Measurements from ENCODE around the gene ARPC5. TPM values are rescaled to one million over a fixed set of nuclear protein-coding genes. Genes with fewer than 3 reads are reported as not detected.
"Not testable (repeated sequence)": the region's sequence is repeated elsewhere in the genome, so short reads cannot be mapped to it uniquely, and the experiment has no call there.

ARPC5 gene
- total RNA-seq, 1 donor from 2014 or later, result 123 TPM

DNA sequence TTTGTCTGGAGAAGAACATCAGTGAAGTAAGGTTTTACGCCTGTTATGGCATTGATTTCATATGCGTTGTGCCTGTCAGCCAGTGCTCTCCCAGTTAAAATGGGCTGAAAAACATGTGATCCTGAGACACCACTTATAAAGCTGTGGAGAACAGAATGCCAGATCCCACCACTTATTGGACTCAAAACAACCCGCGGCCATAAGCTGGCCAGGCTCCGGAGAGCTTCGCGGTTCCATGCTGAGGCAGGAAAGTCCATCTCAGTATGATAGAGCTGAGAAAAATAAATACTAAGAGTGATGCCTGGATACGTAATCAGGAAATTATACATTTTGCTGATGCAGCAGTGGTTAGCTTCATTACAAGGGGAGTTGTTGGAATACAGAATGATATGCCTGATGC, 12.5 kb upstream of the ARPC5 start:
- DNase-seq (ENCODE audit: low spot score in 2 of 2) (no peak), FAIRE-seq (no peak)

DNA sequence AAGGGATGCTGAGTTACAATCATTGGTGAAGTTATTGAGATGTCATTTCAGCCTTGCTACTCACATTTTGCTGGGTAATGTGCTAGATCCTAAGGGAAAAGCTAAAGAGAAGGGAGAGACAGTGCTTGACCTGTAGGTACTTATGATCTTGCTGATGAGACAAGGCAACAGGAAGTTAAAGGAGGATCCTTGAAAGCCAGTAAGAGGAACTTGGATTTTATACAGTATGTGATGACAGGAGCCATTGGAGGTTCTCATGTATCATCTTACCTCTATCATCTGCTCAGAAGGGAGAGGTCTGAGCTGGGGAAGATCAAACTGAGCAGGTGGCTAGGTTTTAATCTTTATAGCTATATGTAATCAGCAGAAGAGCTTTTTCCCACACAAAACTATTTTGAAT, 11.2 kb upstream of the ARPC5 start:
- DNase-seq (ENCODE audit: low spot score in 2 of 2) (no peak), FAIRE-seq (no peak)

DNA sequence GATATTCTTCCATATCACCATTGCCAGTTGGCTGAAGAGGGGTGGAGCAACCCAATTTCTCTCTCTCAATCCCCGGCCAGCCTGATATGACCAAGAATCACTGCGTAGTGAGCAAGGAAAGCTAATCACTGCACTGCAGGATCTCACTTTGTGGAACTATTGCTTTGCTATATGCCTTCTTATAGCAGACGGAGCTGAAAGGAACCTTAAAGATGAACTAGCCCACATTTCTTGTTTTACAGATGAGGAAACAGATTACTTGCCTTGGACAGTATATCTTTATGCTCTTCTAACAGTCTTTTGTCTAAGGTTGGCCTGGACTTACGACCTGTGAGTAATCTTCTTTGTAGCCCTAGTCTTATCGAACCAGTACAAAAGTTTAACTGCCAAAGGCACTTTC, 9.9 kb upstream of the ARPC5 start:
- FAIRE-seq, result no peak

DNA sequence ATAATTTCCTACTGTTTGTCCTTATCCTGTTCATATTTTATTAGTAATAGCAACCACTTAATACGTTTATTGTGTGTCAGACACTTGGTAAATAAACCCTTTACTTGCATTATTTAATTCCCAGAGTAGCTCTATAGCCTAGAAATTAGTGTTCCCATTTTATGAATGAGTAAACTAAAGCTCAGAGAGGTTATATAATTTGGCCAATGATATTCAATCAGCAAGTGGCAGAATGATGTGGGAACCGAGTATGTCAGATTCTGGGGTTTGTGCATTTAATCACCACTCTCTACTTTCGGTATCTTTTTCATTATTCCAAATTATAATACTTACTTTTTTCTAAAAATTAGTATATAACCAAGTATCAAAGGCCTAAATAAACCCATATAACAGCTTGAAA, 6.6 kb upstream of the ARPC5 start:
- DNase-seq (ENCODE audit: low spot score in 2 of 2), result no peak
- no peak for FAIRE-seq

More for the DNA sequence above, 9.9 kb upstream of the ARPC5 start:
- DNase-seq (ENCODE audit: low spot score in 2 of 2), result no peak

DNA sequence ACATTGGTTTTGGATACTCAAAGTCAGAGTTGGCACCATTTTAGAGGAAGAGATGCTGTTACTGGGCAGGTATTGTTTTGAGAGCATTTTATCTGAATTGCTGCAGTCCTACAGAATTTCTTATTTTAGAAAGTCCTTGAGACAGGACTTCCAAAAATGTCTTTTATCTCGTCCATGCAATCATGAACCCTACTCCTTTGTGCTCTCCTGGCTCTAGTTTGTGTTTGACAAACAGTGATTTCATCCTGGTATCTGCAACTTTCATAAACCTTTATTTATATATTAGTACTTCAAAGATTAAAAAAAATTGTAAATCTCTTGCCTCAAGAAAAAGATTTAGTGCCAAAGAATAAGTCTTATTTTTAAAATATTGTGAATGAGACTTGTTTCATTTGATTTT, 4.6 kb upstream of the ARPC5 start:
- FAIRE-seq (no peak), DNase-seq (ENCODE audit: low spot score in 2 of 2) (no peak)

GRCh38 chr1:183638649-183639387, 3.2 kb upstream of the ARPC5 start:
- DNase-seq (ENCODE audit: low spot score in 2 of 2) (no peak), FAIRE-seq (no peak)

DNA sequence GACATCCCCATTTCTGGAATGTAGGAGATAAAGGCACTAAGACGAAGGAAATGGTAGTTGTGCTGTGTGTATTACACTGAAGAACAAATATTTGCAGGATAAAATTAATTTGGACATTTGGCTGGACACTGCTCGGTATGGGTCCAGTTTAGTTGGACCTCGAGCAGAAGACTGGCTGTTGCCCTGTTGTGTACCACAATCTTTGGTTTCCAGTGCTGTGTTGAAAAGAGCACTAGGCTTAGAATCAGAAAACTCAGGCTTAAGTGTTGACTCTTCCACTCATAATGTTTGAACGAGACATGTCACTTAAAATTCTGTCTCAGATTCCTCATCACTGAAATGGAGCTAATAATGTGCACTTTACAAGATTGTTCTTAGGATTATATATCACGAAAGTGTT, 1.2 kb upstream of the ARPC5 start:
- no peak for FAIRE-seq
- no peak for DNase-seq (ENCODE audit: low spot score in 2 of 2)

DNA sequence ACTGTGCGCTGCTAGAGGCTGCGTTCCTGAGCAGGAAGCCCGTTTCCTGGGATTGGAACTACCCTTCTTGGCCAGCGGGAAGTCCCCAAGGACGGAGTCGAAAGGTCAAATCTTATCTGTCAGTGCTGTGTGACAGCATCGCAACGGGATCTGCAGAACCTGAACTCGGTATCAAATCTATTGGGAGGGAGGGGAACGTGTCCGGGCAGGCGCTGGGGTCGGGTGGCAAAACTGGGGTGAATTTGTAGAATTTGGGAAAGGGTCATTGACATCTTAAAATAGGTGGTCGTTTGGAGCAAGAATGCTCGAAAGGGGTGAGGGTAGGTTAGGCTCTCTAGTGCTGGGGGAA, 725 bp upstream of the ARPC5 start:
- no peak for DNase-seq (ENCODE audit: low spot score in 2 of 2)
- FAIRE-seq, result no peak

DNA sequence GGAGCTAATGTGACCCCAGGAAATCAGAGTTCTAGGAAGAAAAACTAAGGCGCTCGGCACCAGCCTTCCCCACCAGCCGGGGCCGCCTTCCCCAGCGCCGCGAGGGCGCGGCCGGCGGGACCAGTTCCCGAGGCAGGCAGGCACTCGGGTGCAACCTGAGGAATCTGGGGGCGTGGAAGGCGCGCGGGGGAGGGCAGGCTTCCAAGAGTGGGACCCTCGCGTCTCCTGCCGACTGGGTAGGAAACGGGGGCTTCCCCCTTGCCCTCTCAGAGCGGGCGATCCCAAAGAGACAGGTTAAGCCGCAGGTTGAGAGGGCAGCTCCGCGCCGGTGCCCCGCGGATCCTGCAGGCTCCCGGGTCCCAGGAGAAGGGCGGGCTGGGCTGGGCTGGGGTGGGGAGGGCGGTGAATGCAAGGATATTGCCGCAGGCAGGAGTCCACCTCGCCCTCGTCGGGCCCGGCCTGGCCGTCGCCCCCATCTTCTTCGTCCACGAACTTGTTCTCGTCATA, 431 bp downstream of the ARPC5 start:
- FAIRE-seq, result no peak
- DNase-seq (ENCODE audit: low spot score in 2 of 2), result peak in 1 of 2 donors; percentile 16

GRCh38 chr1:183634429-183635065, 1.0 kb downstream of the ARPC5 start:
- DNase-seq (ENCODE audit: low spot score in 2 of 2) (no peak), FAIRE-seq (no peak)

DNA sequence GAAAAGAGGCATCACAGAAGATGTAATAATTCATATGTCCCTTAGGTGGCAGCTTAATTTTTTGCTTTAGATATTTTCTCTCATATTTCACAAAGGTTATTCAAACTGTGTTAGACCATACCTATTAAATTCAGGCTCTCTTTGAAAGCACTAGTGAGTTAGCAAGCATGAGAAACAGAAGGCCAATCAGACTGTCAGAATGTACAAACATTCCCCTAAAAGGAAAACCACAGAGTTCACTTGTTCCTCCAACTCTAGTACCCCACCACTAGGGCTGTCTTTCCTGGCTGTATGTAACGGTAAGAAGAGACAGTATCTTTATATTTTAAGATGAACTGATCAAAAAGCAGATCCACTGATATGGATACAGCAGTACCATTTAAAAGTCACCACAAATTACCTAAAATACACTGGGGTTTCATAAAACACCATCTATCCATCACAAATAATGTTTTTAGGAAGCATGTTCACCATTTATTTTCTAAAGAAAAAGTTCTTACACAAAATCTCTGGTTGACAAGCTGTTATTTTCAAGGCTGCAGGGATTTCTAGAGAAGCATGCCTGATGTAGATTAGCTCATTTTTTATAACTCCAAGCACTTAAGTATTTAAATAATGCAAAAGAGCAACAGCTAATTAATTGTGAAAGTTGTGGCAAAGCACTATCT, 1.8 kb downstream of the ARPC5 start:
- DNase-seq (ENCODE audit: low spot score in 2 of 2), result peak in 1 of 2 donors; percentile 28
- no peak for FAIRE-seq

- FAIRE-seq (no peak), DNase-seq (ENCODE audit: low spot score in 2 of 2) (no peak)
These were observed 2.6 kb downstream of the ARPC5 start for GRCh38 chr1:183632964-183633363.

DNA sequence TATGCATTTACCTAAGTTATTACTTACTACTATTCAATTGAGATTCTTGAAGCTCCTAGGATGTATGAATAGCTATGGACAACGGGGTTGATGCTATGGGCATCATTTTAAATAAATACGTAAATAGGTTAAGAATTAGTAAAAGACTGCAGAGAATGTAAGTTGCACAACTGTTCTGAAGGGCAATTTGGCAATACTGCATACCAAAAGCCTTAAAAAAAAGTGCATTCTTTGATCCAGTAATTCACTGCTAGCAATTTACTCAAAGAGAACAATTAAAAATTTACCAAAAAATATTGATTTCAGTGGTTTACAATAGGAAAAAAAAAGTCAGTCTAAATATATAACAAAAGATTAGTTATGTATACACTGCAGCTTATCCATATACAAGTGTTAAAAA, 3.5 kb downstream of the ARPC5 start:
- DNase-seq (ENCODE audit: low spot score in 2 of 2) (no peak), FAIRE-seq (no peak)

- FAIRE-seq (no peak), DNase-seq (ENCODE audit: low spot score in 2 of 2) (peak; percentile 34 to 39)
These were observed 4.8 kb downstream of the ARPC5 start for GRCh38 chr1:183630748-183631147.

GRCh38 chr1:183628537-183628936, 7.0 kb downstream of the ARPC5 start:
- no peak for FAIRE-seq

GRCh38 chr1:183626236-183626635, 9.3 kb downstream of the ARPC5 start:
- FAIRE-seq; DNase-seq (ENCODE audit: low spot score in 2 of 2): not testable (repeated sequence)

More at GRCh38 chr1:183628537-183628936, 7.0 kb downstream of the ARPC5 start:
- DNase-seq (ENCODE audit: low spot score in 2 of 2), result no peak

DNA sequence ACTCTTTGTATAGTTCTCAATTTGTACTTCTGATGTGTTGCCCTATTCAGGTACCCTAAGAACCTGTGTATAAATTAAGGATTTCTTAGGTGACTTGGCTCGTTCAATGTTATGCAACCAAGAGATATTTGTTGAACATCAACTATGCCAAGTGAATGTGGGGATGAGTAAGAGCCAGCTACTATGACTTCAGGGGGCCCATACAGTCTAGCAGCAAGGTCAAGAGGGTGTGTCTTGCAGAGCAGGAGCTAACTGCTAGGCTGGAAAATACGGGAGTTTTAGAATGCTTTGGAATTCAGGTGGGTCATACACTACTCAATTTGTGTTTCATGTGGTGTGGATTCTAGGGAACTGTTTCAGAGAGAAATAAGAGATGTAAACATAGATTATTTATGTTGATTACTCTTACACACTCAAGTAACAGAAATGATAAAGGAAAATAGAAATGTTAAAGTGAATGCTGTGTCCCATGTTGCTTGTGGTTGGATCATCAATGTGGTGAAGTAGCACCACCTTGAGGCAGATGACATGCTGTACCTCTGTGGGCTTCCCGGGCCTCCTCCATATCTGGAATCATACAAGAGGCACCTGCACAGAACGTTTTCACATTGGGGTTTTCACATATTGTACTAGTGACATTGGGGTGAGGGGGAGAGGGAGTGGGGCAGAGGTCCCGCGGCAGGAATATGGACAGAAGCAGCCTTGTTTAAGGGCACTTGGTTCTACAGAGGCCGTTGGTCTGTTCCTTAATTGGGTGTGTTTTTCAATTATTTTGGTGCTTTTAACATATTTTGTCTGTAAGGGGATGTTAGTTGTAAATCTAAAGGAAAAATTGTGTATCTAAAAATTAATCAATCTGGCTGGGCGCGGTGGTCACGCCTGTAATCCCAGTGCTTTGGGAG, 12.4 kb downstream of the ARPC5 start:
- no peak for FAIRE-seq
- DNase-seq (ENCODE audit: low spot score in 2 of 2), result peak in 1 of 2 donors; percentile 22

DNA sequence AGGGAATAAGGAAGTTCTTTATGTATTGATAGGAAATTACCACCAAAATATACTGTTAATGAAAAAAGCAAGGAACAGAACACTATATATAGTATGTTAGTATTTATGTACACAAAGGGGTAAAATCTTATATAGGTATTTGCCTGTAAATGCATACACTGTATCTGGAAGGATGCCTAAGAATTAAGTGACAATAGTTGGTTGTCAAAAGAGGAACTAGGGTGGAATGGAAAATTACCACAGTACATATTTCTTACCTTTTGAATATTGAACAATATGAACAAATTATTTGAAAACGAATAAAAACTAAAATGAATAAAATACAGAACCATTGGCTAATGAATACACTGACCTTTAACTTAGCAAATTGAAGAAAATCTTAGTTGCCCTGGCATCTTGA, 13.6 kb downstream of the ARPC5 start:
- FAIRE-seq, result no peak

DNA sequence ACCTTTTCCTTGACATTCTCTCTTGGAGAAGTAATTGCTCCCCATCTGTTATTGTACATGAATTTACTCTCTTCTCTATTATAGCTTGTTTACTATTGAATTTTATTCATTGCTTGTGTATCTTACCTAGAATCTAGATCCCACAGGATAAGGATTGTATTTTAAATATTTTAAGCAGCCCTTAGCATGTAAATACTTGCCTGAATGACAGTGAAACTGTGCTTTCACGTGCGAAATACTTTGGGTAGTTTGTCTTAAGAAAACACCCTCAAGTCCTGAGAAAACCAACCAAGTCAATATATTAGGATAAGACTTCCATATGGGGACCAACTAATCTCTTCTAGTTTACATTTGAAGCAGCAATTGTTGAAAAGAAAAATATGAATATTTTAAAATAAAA, 15.3 kb downstream of the ARPC5 start:
- no peak for DNase-seq (ENCODE audit: low spot score in 2 of 2)
- no peak for FAIRE-seq

More for the DNA sequence above, 13.6 kb downstream of the ARPC5 start:
- DNase-seq (ENCODE audit: low spot score in 2 of 2), result no peak

- DNase-seq (ENCODE audit: low spot score in 2 of 2) (no peak), FAIRE-seq (no peak)
These were observed 15.8 kb downstream of the ARPC5 start for GRCh38 chr1:183619781-183620180.

Measured in frontal cortex (tissue), 4 donors.